K562 (cell line): Measurements from ENCODE around the gene TCFL5. TPM values are rescaled to one million over a fixed set of nuclear protein-coding genes. Genes with fewer than 3 reads are reported as not detected.

Experiments
- CBFA2T2 ChIP-seq: fragments of 450-650 bp; conservative IDR thresholded peaks from 2 replicates; pipeline ENCODE4 v1.6.1; 2017; ENCODE audit warnings: mild to moderate bottlenecking
- COPS2 ChIP-seq: fragments of 450-650 bp; conservative IDR thresholded peaks from 2 replicates; pipeline ENCODE4 v1.6.1; 2016; ENCODE audit warnings: mild to moderate bottlenecking, moderate library complexity
- EZH2 ChIP-seq: IDR thresholded peaks from 2 replicates; pipeline ENCODE4 v1.6.1; 2012; ENCODE audit warnings: low read depth, mild to moderate bottlenecking, inconsistent platforms, low read length, borderline replicate concordance
- HNRNPL ChIP-seq: fragments of 200-400 bp; formaldehyde crosslinking; IDR thresholded peaks from 2 replicates; pipeline ENCODE4 v1.6.1; 2017; ENCODE audit warnings: low read depth, mild to moderate bottlenecking, low read length
- MTA1 ChIP-seq: fragments of 450-650 bp; IDR thresholded peaks from 2 replicates; pipeline ENCODE4 v1.6.1; 2017; ENCODE audit warnings: borderline replicate concordance
- NCOA4 ChIP-seq: fragments of 450-650 bp; IDR thresholded peaks from 2 replicates; pipeline ENCODE4 v1.6.1; 2018; ENCODE audit warnings: mild to moderate bottlenecking; ENCODE audit not compliant: partially characterized antibody
- PTBP1 ChIP-seq: fragments of 200-400 bp; formaldehyde crosslinking; IDR thresholded peaks from 2 replicates; pipeline ENCODE4 v1.6.1; 2017; ENCODE audit warnings: low read depth, low read length
- RFX1 ChIP-seq: fragments of 450-650 bp; IDR thresholded peaks from 2 replicates; pipeline ENCODE4 v1.6.1; 2016; ENCODE audit warnings: mild to moderate bottlenecking, moderate library complexity
- TAF1 ChIP-seq: IDR thresholded peaks from 2 replicates; pipeline ENCODE4 v1.6.1; 2011; ENCODE audit warnings: mild to moderate bottlenecking, low read length, moderate library complexity; ENCODE audit not compliant: insufficient read depth, control insufficient read depth, severe bottlenecking; ENCODE audit errors: extremely low read depth
- TFAM ChIP-seq: fragments of 250-450 bp; sonication (Bioruptor Pico); conservative IDR thresholded peaks from 2 replicates; pipeline ENCODE4 v1.5.0; 2021; ENCODE audit warnings: mild to moderate bottlenecking, moderate library complexity
- THRAP3 ChIP-seq: fragments of 450-650 bp; IDR thresholded peaks from 2 replicates; pipeline ENCODE4 v1.6.1; 2016; ENCODE audit warnings: mild to moderate bottlenecking, inconsistent platforms, borderline replicate concordance
- TRIM28 ChIP-seq: fragments of 450-650 bp; IDR thresholded peaks from 2 replicates; pipeline ENCODE4 v1.6.1; 2017
- ZNF146 ChIP-seq: IDR thresholded peaks from one replicate; pipeline ENCODE4 v1.6.1; 2018; ENCODE audit warnings: missing compliant biosample characterization; ENCODE audit not compliant: unreplicated experiment
- ZNF589 ChIP-seq: fragments of 200-800 bp; sonication (Bioruptor generic); IDR thresholded peaks from 2 replicates; pipeline ENCODE4 v1.6.1; 2016; ENCODE audit warnings: low read depth, missing genetic modification characterization, missing compliant biosample characterization
- polyA plus RNA-seq, 8 experiments: library from polyadenylated mRNA; depleted of rRNA in 4 of 8; stranded (reverse) in 5 of 8; unstranded in 3 of 8; fragments of >200 nt; fragmentation: Nextera tagmentation in 2 of 8; fragmentation: Illumina TruSeq in 1 of 8; extraction: Ambion mirVana in 2 of 8; extraction: Trizol in 1 of 8; gene quantifications; 2 replicates each; pipeline versions ENCODE4 v1.2.1 to v1.2.3, GENCODE V29; 2011 to 2014; ENCODE audit warnings: inconsistent platforms in 1 of 8, missing spikeins in 1 of 8
- total RNA-seq, 7 experiments: library from RNA; depleted of rRNA in 6 of 7; stranded (reverse); fragments of >200 nt in 6 of 7; fragmentation: Illumina TruSeq in 2 of 7; extraction: Trizol in 2 of 7; gene quantifications; 2 replicates each; pipeline versions ENCODE4 v1.2.1 to v1.2.3, GENCODE V29; 2011 to 2021; ENCODE audit warnings: low replicate concordance in 1 of 7
- TF ChIP-seq, protein P1 (sequence below): fragments of 250-450 bp; sonication (Bioruptor Pico); IDR thresholded peaks from 2 replicates; pipeline ENCODE4 v1.8.0; 2022; ENCODE audit warnings: moderate library complexity, mild to moderate bottlenecking, inconsistent platforms
- TF ChIP-seq, protein P2 (sequence below): sonication (generic); formaldehyde crosslinking; IDR thresholded peaks from 2 replicates; pipeline ENCODE4 v1.9.0; 2022; ENCODE audit warnings: mild to moderate bottlenecking, missing genetic modification reagents
- TF ChIP-seq, protein P3 (sequence below): sonication (generic); formaldehyde crosslinking; IDR thresholded peaks from 2 replicates; pipeline ENCODE4 v1.8.0; 2022; ENCODE audit warnings: mild to moderate bottlenecking, missing genetic modification reagents
- TF ChIP-seq, protein P4 (sequence below): sonication (generic); formaldehyde crosslinking; IDR thresholded peaks from 2 replicates; pipeline ENCODE4 v1.8.0; 2023; ENCODE audit warnings: mild to moderate bottlenecking, missing genetic modification reagents
- TF ChIP-seq, protein P5 (sequence below): fragments of 250-450 bp; sonication (Bioruptor Pico); IDR thresholded peaks from 2 replicates; pipeline ENCODE4 v1.8.0; 2022; ENCODE audit warnings: moderate library complexity, mild to moderate bottlenecking, inconsistent platforms

The TCFL5 gene
- total and polyA plus RNA-seq, 9 of the 15 experiments (the other 6 are each of a cell fraction or from before 2014, with no cell fraction given): 1.00 to 12.6 (median 9.1) TPM

DNA sequence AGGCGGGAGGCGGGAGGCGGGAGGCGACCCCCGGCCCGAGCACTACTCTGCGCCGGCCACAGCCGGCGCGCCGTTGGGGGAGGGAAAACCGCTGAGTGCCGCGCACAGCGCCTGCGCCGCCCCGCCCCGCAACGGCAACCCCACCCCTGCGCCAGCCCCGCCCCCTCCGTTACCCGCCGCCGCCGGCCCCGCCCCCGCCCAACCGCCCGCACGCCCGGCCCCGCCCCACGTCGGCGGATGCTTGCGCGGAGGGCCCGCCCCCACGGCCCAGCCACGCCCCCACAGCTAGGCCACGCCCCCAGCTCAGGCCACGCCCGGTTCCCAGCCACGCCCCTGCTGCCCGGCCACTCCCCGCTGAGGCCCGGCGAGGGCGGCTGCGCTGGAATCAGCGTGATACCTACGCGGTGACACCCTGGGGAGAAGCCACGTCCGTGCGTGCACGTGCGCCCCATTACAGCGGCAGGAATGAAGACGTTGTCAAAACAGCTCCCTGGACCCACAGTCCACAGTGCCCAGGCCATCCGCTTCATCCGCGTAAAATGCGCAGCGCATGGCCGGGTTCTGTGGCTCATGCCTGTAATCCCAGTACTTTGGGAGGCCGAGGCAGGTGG lies at the start of gene TCFL5 (continued):
- TF ChIP-seq TRIM28: no peak
- no peak; the same call in 1 of the 2 replicates for TF ChIP-seq MTA1
- TF ChIP-seq ZNF146 (CRISPR knock-in tag): no peak
- TF ChIP-seq, protein P1, sequence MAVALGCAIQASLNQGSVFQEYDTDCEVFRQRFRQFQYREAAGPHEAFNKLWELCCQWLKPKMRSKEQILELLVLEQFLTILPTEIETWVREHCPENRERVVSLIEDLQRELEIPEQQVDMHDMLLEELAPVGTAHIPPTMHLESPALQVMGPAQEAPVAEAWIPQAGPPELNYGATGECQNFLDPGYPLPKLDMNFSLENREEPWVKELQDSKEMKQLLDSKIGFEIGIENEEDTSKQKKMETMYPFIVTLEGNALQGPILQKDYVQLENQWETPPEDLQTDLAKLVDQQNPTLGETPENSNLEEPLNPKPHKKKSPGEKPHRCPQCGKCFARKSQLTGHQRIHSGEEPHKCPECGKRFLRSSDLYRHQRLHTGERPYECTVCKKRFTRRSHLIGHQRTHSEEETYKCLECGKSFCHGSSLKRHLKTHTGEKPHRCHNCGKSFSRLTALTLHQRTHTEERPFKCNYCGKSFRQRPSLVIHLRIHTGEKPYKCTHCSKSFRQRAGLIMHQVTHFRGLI (CRISPR knock-in tag): no peak
- TF ChIP-seq EZH2: no peak
- TF ChIP-seq CBFA2T2: no peak
- TF ChIP-seq ZNF589 (CRISPR knock-in tag): 0 out of 2 replicates have a peak, but pooled peaks have one; percentile 55
- TF ChIP-seq, protein P2, sequence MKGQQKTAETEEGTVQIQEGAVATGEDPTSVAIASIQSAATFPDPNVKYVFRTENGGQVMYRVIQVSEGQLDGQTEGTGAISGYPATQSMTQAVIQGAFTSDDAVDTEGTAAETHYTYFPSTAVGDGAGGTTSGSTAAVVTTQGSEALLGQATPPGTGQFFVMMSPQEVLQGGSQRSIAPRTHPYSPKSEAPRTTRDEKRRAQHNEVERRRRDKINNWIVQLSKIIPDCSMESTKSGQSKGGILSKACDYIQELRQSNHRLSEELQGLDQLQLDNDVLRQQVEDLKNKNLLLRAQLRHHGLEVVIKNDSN (CRISPR knock-in tag): peak; percentile 74
- TF ChIP-seq TFAM (CRISPR knock-in tag): no peak
- TF ChIP-seq, protein P3, sequence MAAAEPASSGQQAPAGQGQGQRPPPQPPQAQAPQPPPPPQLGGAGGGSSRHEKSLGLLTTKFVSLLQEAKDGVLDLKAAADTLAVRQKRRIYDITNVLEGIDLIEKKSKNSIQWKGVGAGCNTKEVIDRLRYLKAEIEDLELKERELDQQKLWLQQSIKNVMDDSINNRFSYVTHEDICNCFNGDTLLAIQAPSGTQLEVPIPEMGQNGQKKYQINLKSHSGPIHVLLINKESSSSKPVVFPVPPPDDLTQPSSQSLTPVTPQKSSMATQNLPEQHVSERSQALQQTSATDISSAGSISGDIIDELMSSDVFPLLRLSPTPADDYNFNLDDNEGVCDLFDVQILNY (CRISPR knock-in tag): no peak
- no peak for TF ChIP-seq RFX1
- TF ChIP-seq PTBP1: no peak
- TF ChIP-seq TAF1: peak; percentile 48
- TF ChIP-seq, protein P4, sequence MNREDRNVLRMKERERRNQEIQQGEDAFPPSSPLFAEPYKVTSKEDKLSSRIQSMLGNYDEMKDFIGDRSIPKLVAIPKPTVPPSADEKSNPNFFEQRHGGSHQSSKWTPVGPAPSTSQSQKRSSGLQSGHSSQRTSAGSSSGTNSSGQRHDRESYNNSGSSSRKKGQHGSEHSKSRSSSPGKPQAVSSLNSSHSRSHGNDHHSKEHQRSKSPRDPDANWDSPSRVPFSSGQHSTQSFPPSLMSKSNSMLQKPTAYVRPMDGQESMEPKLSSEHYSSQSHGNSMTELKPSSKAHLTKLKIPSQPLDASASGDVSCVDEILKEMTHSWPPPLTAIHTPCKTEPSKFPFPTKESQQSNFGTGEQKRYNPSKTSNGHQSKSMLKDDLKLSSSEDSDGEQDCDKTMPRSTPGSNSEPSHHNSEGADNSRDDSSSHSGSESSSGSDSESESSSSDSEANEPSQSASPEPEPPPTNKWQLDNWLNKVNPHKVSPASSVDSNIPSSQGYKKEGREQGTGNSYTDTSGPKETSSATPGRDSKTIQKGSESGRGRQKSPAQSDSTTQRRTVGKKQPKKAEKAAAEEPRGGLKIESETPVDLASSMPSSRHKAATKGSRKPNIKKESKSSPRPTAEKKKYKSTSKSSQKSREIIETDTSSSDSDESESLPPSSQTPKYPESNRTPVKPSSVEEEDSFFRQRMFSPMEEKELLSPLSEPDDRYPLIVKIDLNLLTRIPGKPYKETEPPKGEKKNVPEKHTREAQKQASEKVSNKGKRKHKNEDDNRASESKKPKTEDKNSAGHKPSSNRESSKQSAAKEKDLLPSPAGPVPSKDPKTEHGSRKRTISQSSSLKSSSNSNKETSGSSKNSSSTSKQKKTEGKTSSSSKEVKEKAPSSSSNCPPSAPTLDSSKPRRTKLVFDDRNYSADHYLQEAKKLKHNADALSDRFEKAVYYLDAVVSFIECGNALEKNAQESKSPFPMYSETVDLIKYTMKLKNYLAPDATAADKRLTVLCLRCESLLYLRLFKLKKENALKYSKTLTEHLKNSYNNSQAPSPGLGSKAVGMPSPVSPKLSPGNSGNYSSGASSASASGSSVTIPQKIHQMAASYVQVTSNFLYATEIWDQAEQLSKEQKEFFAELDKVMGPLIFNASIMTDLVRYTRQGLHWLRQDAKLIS (CRISPR knock-in tag): 0 out of 2 replicates have a peak, but pooled peaks have one; percentile 48
- TF ChIP-seq HNRNPL: no peak
- no peak for TF ChIP-seq THRAP3
- no peak for TF ChIP-seq NCOA4
- TF ChIP-seq, protein P5, sequence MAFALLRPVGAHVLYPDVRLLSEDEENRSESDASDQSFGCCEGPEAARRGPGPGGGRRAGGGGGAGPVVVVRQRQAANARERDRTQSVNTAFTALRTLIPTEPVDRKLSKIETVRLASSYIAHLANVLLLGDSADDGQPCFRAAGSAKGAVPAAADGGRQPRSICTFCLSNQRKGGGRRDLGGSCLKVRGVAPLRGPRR (CRISPR knock-in tag): no peak
- TF ChIP-seq COPS2: no peak
